ENCODE results near the gene SGSH.
"Not testable (repeated sequence)": the region's sequence is repeated elsewhere in the genome, so short reads cannot be mapped to it uniquely, and the experiment has no call there.

SGSH gene

GRCh38 chr17:80246266-80246681 is 26.1 kb upstream of the SGSH start:
- Mint-ChIP-seq H3K27ac (no peak overlapping the region), H3K27me3 (ENCODE audit: low read depth) (no peaks in the 10 kb centered on the region)

GRCh38 chr17:80245566-80246265 is 25.6 kb upstream of the SGSH start:
- Mint-ChIP-seq H3K4me3 (no peak overlapping the region), H3K9me3 (no peaks in the 10 kb centered on the region), H3K4me1 (ENCODE audit: low read depth) (no peaks in the 10 kb centered on the region), H3K27ac (no peak overlapping the region), H3K27me3 (ENCODE audit: low read depth) (no peaks in the 10 kb centered on the region), H3K36me3 (ENCODE audit: low read depth) (no peaks in the 10 kb centered on the region)

More at GRCh38 chr17:80246266-80246681, 26.1 kb upstream of the SGSH start:
- Mint-ChIP-seq H3K4me1 (ENCODE audit: low read depth) (no peaks in the 10 kb centered on the region), H3K9me3 (no peaks in the 10 kb centered on the region), H3K4me3 (no peak overlapping the region), H3K36me3 (ENCODE audit: low read depth) (no peaks in the 10 kb centered on the region)

GRCh38 chr17:80244871-80245509 is 24.9 kb upstream of the SGSH start:
- no peaks in the 10 kb centered on the region for H3K4me1 Mint-ChIP-seq (ENCODE audit: low read depth)
- H3K27ac Mint-ChIP-seq, result no peak overlapping the region
- H3K27me3 Mint-ChIP-seq (ENCODE audit: low read depth), result no peaks in the 10 kb centered on the region
- no peaks in the 10 kb centered on the region for H3K9me3 Mint-ChIP-seq
- H3K4me3 Mint-ChIP-seq, result no peak overlapping the region
- H3K36me3 Mint-ChIP-seq (ENCODE audit: low read depth), result no peaks in the 10 kb centered on the region

- not testable (repeated sequence) for H3K4me1 Mint-ChIP-seq (ENCODE audit: low read depth); H3K9me3 Mint-ChIP-seq; H3K4me3 Mint-ChIP-seq; H3K36me3 Mint-ChIP-seq (ENCODE audit: low read depth); H3K27ac Mint-ChIP-seq; H3K27me3 Mint-ChIP-seq (ENCODE audit: low read depth)
These were observed 24.3 kb upstream of the SGSH start for GRCh38 chr17:80244448-80244847.

GRCh38 chr17:80243526-80244433 is 23.6 kb upstream of the SGSH start:
- H3K36me3 Mint-ChIP-seq (ENCODE audit: low read depth), result no peaks in the 10 kb centered on the region
- H3K9me3 Mint-ChIP-seq, result no peaks in the 10 kb centered on the region
- H3K27ac Mint-ChIP-seq, result no peak overlapping the region
- no peak overlapping the region for H3K4me3 Mint-ChIP-seq
- no peaks in the 10 kb centered on the region for H3K27me3 Mint-ChIP-seq (ENCODE audit: low read depth)
- no peaks in the 10 kb centered on the region for H3K4me1 Mint-ChIP-seq (ENCODE audit: low read depth)

- no peaks in the 10 kb centered on the region for H3K4me1 Mint-ChIP-seq (ENCODE audit: low read depth)
- no peaks in the 10 kb centered on the region for H3K27me3 Mint-ChIP-seq (ENCODE audit: low read depth)
- no peak overlapping the region for H3K27ac Mint-ChIP-seq
- no peak overlapping the region for H3K4me3 Mint-ChIP-seq
- no peaks in the 10 kb centered on the region for H3K9me3 Mint-ChIP-seq
- no peaks in the 10 kb centered on the region for H3K36me3 Mint-ChIP-seq (ENCODE audit: low read depth)
These were observed 22.4 kb upstream of the SGSH start for GRCh38 chr17:80242505-80242904.

GRCh38 chr17:80237386-80237785 is 17.3 kb upstream of the SGSH start:
- Mint-ChIP-seq H3K27ac (no peak overlapping the region), H3K4me3 (no peak overlapping the region), H3K9me3 (peaks cover 14% of the 10 kb centered on the region), H3K27me3 (ENCODE audit: low read depth) (no peaks in the 10 kb centered on the region), H3K36me3 (ENCODE audit: low read depth) (peaks cover 13% of the 10 kb centered on the region), H3K4me1 (ENCODE audit: low read depth) (no peaks in the 10 kb centered on the region)

GRCh38 chr17:80236911-80237310 is 16.8 kb upstream of the SGSH start:
- H3K9me3 Mint-ChIP-seq, result peaks cover 18% of the 10 kb centered on the region
- no peak overlapping the region for H3K4me3 Mint-ChIP-seq
- H3K36me3 Mint-ChIP-seq (ENCODE audit: low read depth), result peaks cover 14% of the 10 kb centered on the region
- H3K4me1 Mint-ChIP-seq (ENCODE audit: low read depth), result no peaks in the 10 kb centered on the region
- H3K27ac Mint-ChIP-seq, result no peak overlapping the region
- H3K27me3 Mint-ChIP-seq (ENCODE audit: low read depth), result no peaks in the 10 kb centered on the region

- Mint-ChIP-seq H3K27ac (no peak overlapping the region), H3K27me3 (ENCODE audit: low read depth) (no peaks in the 10 kb centered on the region), H3K4me3 (no peak overlapping the region), H3K4me1 (ENCODE audit: low read depth) (no peaks in the 10 kb centered on the region), H3K9me3 (peaks cover 24% of the 10 kb centered on the region), H3K36me3 (ENCODE audit: low read depth) (peaks cover 18% of the 10 kb centered on the region)
These were observed 13.1 kb upstream of the SGSH start for GRCh38 chr17:80233202-80233601.

GRCh38 chr17:80232438-80232837 is 12.3 kb upstream of the SGSH start:
- Mint-ChIP-seq H3K9me3 (peaks cover 24% of the 10 kb centered on the region), H3K36me3 (ENCODE audit: low read depth) (peaks cover 18% of the 10 kb centered on the region), H3K4me3 (no peak overlapping the region), H3K27ac (no peak overlapping the region), H3K27me3 (ENCODE audit: low read depth) (no peaks in the 10 kb centered on the region), H3K4me1 (ENCODE audit: low read depth) (no peaks in the 10 kb centered on the region)

- H3K36me3 Mint-ChIP-seq (ENCODE audit: low read depth), result peaks cover 13% of the 10 kb centered on the region
- H3K27me3 Mint-ChIP-seq (ENCODE audit: low read depth), result no peaks in the 10 kb centered on the region
- H3K27ac Mint-ChIP-seq, result no peak overlapping the region
- peaks cover 1% of the 10 kb centered on the region for H3K4me1 Mint-ChIP-seq (ENCODE audit: low read depth)
- H3K4me3 Mint-ChIP-seq, result no peak overlapping the region
- peaks cover 18% of the 10 kb centered on the region for H3K9me3 Mint-ChIP-seq
These were observed 8.9 kb upstream of the SGSH start for GRCh38 chr17:80229011-80229410.

GRCh38 chr17:80228477-80228876 is 8.3 kb upstream of the SGSH start:
- Mint-ChIP-seq H3K4me3 (no peak overlapping the region), H3K27me3 (ENCODE audit: low read depth) (no peaks in the 10 kb centered on the region), H3K4me1 (ENCODE audit: low read depth) (peaks cover 3% of the 10 kb centered on the region), H3K9me3 (peaks cover 17% of the 10 kb centered on the region), H3K36me3 (ENCODE audit: low read depth) (peaks cover 13% of the 10 kb centered on the region), H3K27ac (no peak overlapping the region)

- Mint-ChIP-seq H3K9me3 (peaks cover 13% of the 10 kb centered on the region), H3K36me3 (ENCODE audit: low read depth) (peaks cover 9% of the 10 kb centered on the region), H3K4me1 (ENCODE audit: low read depth) (peaks cover 3% of the 10 kb centered on the region), H3K27me3 (ENCODE audit: low read depth) (no peaks in the 10 kb centered on the region), H3K27ac (no peak overlapping the region), H3K4me3 (no peak overlapping the region)
These were observed 7.5 kb upstream of the SGSH start for GRCh38 chr17:80227666-80228065.

- H3K27me3 Mint-ChIP-seq (ENCODE audit: low read depth), result no peaks in the 10 kb centered on the region
- peaks cover 9% of the 10 kb centered on the region for H3K9me3 Mint-ChIP-seq
- H3K4me3 Mint-ChIP-seq, result no peak overlapping the region
- peaks cover 3% of the 10 kb centered on the region for H3K4me1 Mint-ChIP-seq (ENCODE audit: low read depth)
- no peak overlapping the region for H3K27ac Mint-ChIP-seq
- peaks cover 6% of the 10 kb centered on the region for H3K36me3 Mint-ChIP-seq (ENCODE audit: low read depth)
These were observed 7.0 kb upstream of the SGSH start for GRCh38 chr17:80227156-80227555.

GRCh38 chr17:80225230-80225629 is 5.1 kb upstream of the SGSH start:
- H3K4me3 Mint-ChIP-seq, result no peak overlapping the region
- peaks cover 1% of the 10 kb centered on the region for H3K36me3 Mint-ChIP-seq (ENCODE audit: low read depth)
- H3K27ac Mint-ChIP-seq, result no peak overlapping the region
- H3K4me1 Mint-ChIP-seq (ENCODE audit: low read depth), result peaks cover 3% of the 10 kb centered on the region
- no peaks in the 10 kb centered on the region for H3K27me3 Mint-ChIP-seq (ENCODE audit: low read depth)
- no peaks in the 10 kb centered on the region for H3K9me3 Mint-ChIP-seq
